HepG2 (cell line): ENCODE measurements around the gene BASP1. TPM values are rescaled to one million over a fixed set of nuclear protein-coding genes. Genes with fewer than 3 reads are reported as not detected.

Experiments
- ATAC-seq: fragments of 200-7000 bp; cut with Tn5 transposase; 3 replicates; pipeline ENCODE4 v1.9.1; 2020; ENCODE audit warnings: mild to moderate bottlenecking, moderate library complexity
- BruUV-seq: library from RNA; stranded (reverse); fragments of 400-500 nt; replicated peaks from 2 replicates; lab custom pipeline; 2021; lab: Mats Ljungman, UMichigan
- CTCF ChIA-PET: fragments of 300-600 bp; formaldehyde crosslinking; extraction: SDS; loops from one replicate; lab custom pipeline; 2021; ENCODE audit warnings: low total read pairs, inconsistent platforms, low intra/inter-chr PET ratio; lab: Yijun Ruan, JAX
- POLR2A ChIA-PET: fragments of 350-600 bp; sonication (Branson Sonifier 250); formaldehyde crosslinking; loops from one replicate; lab custom pipeline; 2020; ENCODE audit warnings: antibody characterized with exemption, inconsistent platforms; lab: Yijun Ruan, JAX
- DNase-seq: peaks from one replicate; pipeline ENCODE4 v3.0.0-alpha.2; 2015; ENCODE audit warnings: low spot score
- FAIRE-seq: peaks from 3 replicates; lab custom pipeline; 2011; peaks lifted over from hg19 to GRCh38; lab: Jason Lieb, UNC
- H2AFZ ChIP-seq: one replicate; pipeline ENCODE4 v1.6.1; 2011; ENCODE audit warnings: low read length, inconsistent platforms
- H3K27ac ChIP-seq: fragments of 300-600 bp; 3 replicates; pipeline ENCODE4 v1.8.0; 2011; ENCODE audit warnings: mixed run types, mild to moderate bottlenecking, mixed read lengths, low read length, inconsistent platforms; ENCODE audit not compliant: insufficient read depth; ENCODE audit errors: extremely low read length
- H3K27me3 ChIP-seq, 2 experiments: fragments of 200-600 bp in 1 of 2; 2 replicates in 1 of 2; 3 replicates in 1 of 2; pipeline versions ENCODE4 v1.6.0 to v1.8.0; 2011; ENCODE audit warnings: low read length in 2 of 2, mild to moderate bottlenecking in 2 of 2, moderate library complexity in 2 of 2, inconsistent platforms in 1 of 2; ENCODE audit not compliant: insufficient read depth in 2 of 2, control insufficient read depth in 1 of 2
- H3K36me3 ChIP-seq, 2 experiments: fragments of 200-600 bp in 1 of 2; replicated peaks in 1 of 2; 2 replicates in 1 of 2; 3 replicates in 1 of 2; pipeline versions ENCODE4 v1.5.1 to v1.8.0; 2011; ENCODE audit warnings: low read length in 2 of 2, inconsistent platforms in 1 of 2; ENCODE audit not compliant: insufficient read depth in 2 of 2, control insufficient read depth in 1 of 2
- H3K4me1 ChIP-seq: 2 replicates; pipeline ENCODE4 v1.5.1; 2012; ENCODE audit warnings: low read length, inconsistent platforms; ENCODE audit not compliant: insufficient read depth
- H3K4me2 ChIP-seq: 2 replicates; pipeline ENCODE4 v1.6.0; 2011; ENCODE audit warnings: low read depth, low read length, inconsistent platforms
- H3K4me3 ChIP-seq, 3 experiments: fragments of 200-600 bp in 1 of 3; sonication (generic), shearing (Covaris generic) in 1 of 3; replicated peaks in 1 of 3; 2 replicates each; pipeline ENCODE4 v1.5.1; 2011 to 2016; ENCODE audit warnings: low read length in 3 of 3, inconsistent platforms in 2 of 3, low read depth in 2 of 3, mild to moderate bottlenecking in 2 of 3, control low read depth in 1 of 3, mixed read lengths in 1 of 3; ENCODE audit not compliant: insufficient read depth in 1 of 3
- H3K79me2 ChIP-seq: one replicate; pipeline ENCODE4 v1.6.1; 2011; ENCODE audit warnings: low read length, inconsistent platforms; ENCODE audit not compliant: insufficient read depth
- H3K9ac ChIP-seq: 2 replicates; pipeline ENCODE4 v1.6.0; 2011; ENCODE audit warnings: mild to moderate bottlenecking, low read depth, low read length, inconsistent platforms; ENCODE audit not compliant: insufficient read depth
- H3K9me3 ChIP-seq: 2 replicates; pipeline ENCODE4 v1.5.1; 2012; ENCODE audit warnings: mild to moderate bottlenecking, low read length
- H4K20me1 ChIP-seq: 2 replicates; pipeline ENCODE4 v1.6.0; 2011; ENCODE audit warnings: inconsistent platforms, mild to moderate bottlenecking, low read length, moderate library complexity; ENCODE audit not compliant: insufficient read depth
- AGO2 ChIP-seq: fragments of 200-400 bp; formaldehyde crosslinking; optimal IDR thresholded peaks from 2 replicates; pipeline ENCODE3; 2017; ENCODE audit warnings: mild to moderate bottlenecking, low read depth, low read length, moderate library complexity
- ARNT ChIP-seq: fragments of 450-650 bp; IDR thresholded peaks from 2 replicates; pipeline ENCODE4 v1.6.1; 2017
- BHLHE40 ChIP-seq: IDR thresholded peaks from 2 replicates; pipeline ENCODE4 v1.6.1; 2011; ENCODE audit warnings: low read length, improper control_type of control experiment
- ETV6 ChIP-seq: sonication (generic); formaldehyde crosslinking; conservative IDR thresholded peaks from 2 replicates; pipeline ENCODE4 v1.4.0; 2020; ENCODE audit warnings: missing genetic modification reagents
- KDM5B ChIP-seq: sonication (generic); formaldehyde crosslinking; IDR thresholded peaks from 2 replicates; pipeline ENCODE4 v1.4.0; 2020; ENCODE audit warnings: missing genetic modification reagents, mild to moderate bottlenecking, borderline replicate concordance
- NCOA1 ChIP-seq: sonication (generic); formaldehyde crosslinking; IDR thresholded peaks from 2 replicates; pipeline ENCODE4 v1.9.0; 2021; ENCODE audit warnings: missing genetic modification reagents
- NFYC ChIP-seq: IDR thresholded peaks from 2 replicates; pipeline ENCODE4 v1.6.1; 2016; ENCODE audit warnings: missing genetic modification reagents, missing compliant biosample characterization
- POLR2A ChIP-seq, 2 experiments: IDR thresholded peaks; 2 replicates each; pipeline ENCODE4 v1.6.1; 2011; ENCODE audit warnings: low read depth in 2 of 2, low read length in 2 of 2, mild to moderate bottlenecking in 1 of 2, moderate library complexity in 1 of 2; ENCODE audit not compliant: insufficient read depth in 1 of 2
- SRSF4 ChIP-seq: fragments of 200-400 bp; formaldehyde crosslinking; IDR thresholded peaks from one replicate; pipeline ENCODE4 v1.6.1; 2018; ENCODE audit warnings: mild to moderate bottlenecking, low read depth, low read length, moderate library complexity; ENCODE audit not compliant: poor library complexity, severe bottlenecking
- TAF1 ChIP-seq: sonication (generic); formaldehyde crosslinking; IDR thresholded peaks from 2 replicates; pipeline ENCODE4 v1.4.0; 2020; ENCODE audit warnings: missing genetic modification reagents
- TBX3 ChIP-seq: fragments of 450-650 bp; IDR thresholded peaks from 2 replicates; pipeline ENCODE4 v1.6.1; 2017; ENCODE audit warnings: antibody characterized with exemption, mild to moderate bottlenecking, inconsistent platforms, borderline replicate concordance
- ZNF367 ChIP-seq: sonication (generic); formaldehyde crosslinking; IDR thresholded peaks from 2 replicates; pipeline ENCODE4 v1.4.0; 2020; ENCODE audit warnings: missing genetic modification reagents, borderline replicate concordance
- ZNF580 ChIP-seq: IDR thresholded peaks from 2 replicates; pipeline ENCODE4 v1.6.1; 2016; ENCODE audit warnings: low read depth, borderline replicate concordance
- WGBS: methylation state at CpG from one replicate; pipeline ENCODE4 v1.1.6; 2017; ENCODE audit warnings: low lambda C conversion rate; 5-methylcytosine and 5-hydroxymethylcytosine counted together
- in situ Hi-C: cut with HindIII; loops from 2 replicates; pipeline ENCODE4 v1.10.0; 2017; ENCODE audit warnings: low pct_unique_long_range_greater_than_20kb; ENCODE audit not compliant: extremely low pct_ligation_motif_present
- intact Hi-C: fragments of 100-400 bp; cut with micrococcal nuclease; formaldehyde crosslinking; loops from one replicate; pipeline ENCODE4 v1.10.0; 2022; ENCODE audit not compliant: unreplicated experiment
- polyA plus RNA-seq, 8 experiments: library from polyadenylated mRNA; depleted of rRNA in 3 of 8; stranded (reverse) in 7 of 8; unstranded in 1 of 8; fragments of >200 nt; fragmentation: Illumina TruSeq in 4 of 8; extraction: Trizol in 4 of 8; gene quantifications; 2 replicates each; pipeline versions ENCODE4 v1.2.1 to v1.2.3, GENCODE V29; 2011 to 2016; ENCODE audit warnings: low read depth in 4 of 8, missing spikeins in 1 of 8, mixed read lengths in 1 of 8; ENCODE audit not compliant: insufficient read depth in 1 of 8
- total RNA-seq, 5 experiments: library from RNA; depleted of rRNA; stranded (reverse); fragments of >200 nt; fragmentation: Illumina TruSeq; extraction: Trizol; gene quantifications; 2 replicates each; pipeline ENCODE4 v1.2.3, GENCODE V29; 2016; ENCODE audit warnings: low read depth in 1 of 5
- TF ChIP-seq, protein P1 (sequence below): sonication (generic); formaldehyde crosslinking; IDR thresholded peaks from 2 replicates; pipeline ENCODE4 v1.4.0; 2020; ENCODE audit warnings: low read depth, mild to moderate bottlenecking, missing genetic modification reagents

BASP1 gene
- total and polyA plus RNA-seq, 2 of the 13 experiments (the other 11 are each of a cell fraction or from before 2014, with no cell fraction given), result 0.04 TPM; not detected in 1

- Histone ChIP-seq H3K36me3 (no peaks in the 10 kb centered on the region), H3K27me3 (peaks cover 0 to 3% of the 10 kb centered on the region in 2 experiments; a peak in 1 of 5 replicates), H4K20me1 (no peaks in the 10 kb centered on the region), H3K9me3 (no peaks in the 10 kb centered on the region), H3K9ac (no peak overlapping the region), H2AFZ (no peak overlapping the region), H3K79me2 (no peaks in the 10 kb centered on the region), H3K4me2 (no peak overlapping the region), H3K4me3 (no peak overlapping the region), H3K4me1 (no peaks in the 10 kb centered on the region), H3K27ac (no peak overlapping the region)
- CTCF ChIA-PET, result no interaction called here
- in situ Hi-C loops, result no loop called here
- POLR2A ChIA-PET, result no interaction called here
- 1% methylated on average over 3 of the region's 3 CpGs for WGBS
- DNase-seq (no peak), ATAC-seq (no peak), FAIRE-seq (no peak)
- intact Hi-C loops, result no loop called here
- TF ChIP-seq, protein P1, sequence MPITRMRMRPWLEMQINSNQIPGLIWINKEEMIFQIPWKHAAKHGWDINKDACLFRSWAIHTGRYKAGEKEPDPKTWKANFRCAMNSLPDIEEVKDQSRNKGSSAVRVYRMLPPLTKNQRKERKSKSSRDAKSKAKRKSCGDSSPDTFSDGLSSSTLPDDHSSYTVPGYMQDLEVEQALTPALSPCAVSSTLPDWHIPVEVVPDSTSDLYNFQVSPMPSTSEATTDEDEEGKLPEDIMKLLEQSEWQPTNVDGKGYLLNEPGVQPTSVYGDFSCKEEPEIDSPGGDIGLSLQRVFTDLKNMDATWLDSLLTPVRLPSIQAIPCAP (CRISPR knock-in tag), result no peak
- TF ChIP-seq KDM5B (no peak), BHLHE40 (no peak), TAF1 (CRISPR knock-in tag) (no peak), POLR2A (IDR thresholded peaks at IDR 0.05; ENCODE audit: insufficient read depth in 1 of 2, low read depth in 2 of 2, low read length in 2 of 2) (no peak), ZNF367 (CRISPR knock-in tag) (no peak)
- no TSS peak for BruUV-seq
Observed at GRCh38 chr5:17228821-17229291, 11.4 kb downstream of the BASP1 start.

DNA sequence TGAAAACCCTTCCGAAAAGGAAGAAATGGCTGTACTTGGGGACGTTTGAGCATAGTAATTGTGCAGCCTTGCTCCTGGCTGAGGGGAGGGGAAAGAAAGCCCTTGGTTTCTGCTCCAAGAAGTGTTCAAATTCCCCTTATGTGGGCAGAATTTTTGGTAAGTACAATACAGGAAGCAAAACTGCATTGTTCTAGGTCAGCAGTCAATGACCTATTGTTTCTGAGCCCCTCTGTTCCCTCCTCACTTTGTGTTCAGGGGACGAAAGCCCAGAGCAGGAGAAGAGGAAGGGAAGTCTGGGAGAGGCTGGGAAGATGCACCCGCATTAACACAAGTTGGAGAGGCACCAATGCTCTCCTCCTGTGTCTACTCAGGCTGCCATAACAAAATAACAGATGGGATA is 11.9 kb downstream of the BASP1 start:
- no peaks in the 10 kb centered on the region for H3K36me3 ChIP-seq
- in situ Hi-C loops, result no loop called here
- no peak for TF ChIP-seq NFYC
- no peak for TF ChIP-seq NCOA1 (CRISPR knock-in tag)
- no peak for TF ChIP-seq ETV6 (CRISPR knock-in tag)
- no peak for TF ChIP-seq ARNT
- TF ChIP-seq SRSF4, result no peak
- TF ChIP-seq ZNF580 (CRISPR knock-in tag), result no peak
- TF ChIP-seq TBX3, result no peak
- no peak for TF ChIP-seq AGO2
- TF ChIP-seq, all 625 proteins: peak for 0
- ATAC-seq (no peak), DNase-seq (no peak), FAIRE-seq (no peak)
- Histone ChIP-seq H3K9me3 (no peaks in the 10 kb centered on the region), H3K27me3 (peaks cover 0 to 3% of the 10 kb centered on the region in 2 experiments; a peak in 1 of 5 replicates), H3K79me2 (no peaks in the 10 kb centered on the region), H2AFZ (no peak overlapping the region), H3K4me2 (no peak overlapping the region), H3K4me3 (no peak overlapping the region), H4K20me1 (no peaks in the 10 kb centered on the region), H3K9ac (no peak overlapping the region), H3K4me1 (no peaks in the 10 kb centered on the region), H3K27ac (no peak overlapping the region)
- no TSS peak for BruUV-seq
- intact Hi-C loops, result no loop called here
- ChIA-PET CTCF (no interaction called here), POLR2A (no interaction called here)
- 22% methylated on average over 4 of the region's 4 CpGs for WGBS
